MM.1S (cell line): ENCODE measurements around the gene ZBTB22.
"Not testable (repeated sequence)": the region's sequence is repeated elsewhere in the genome, so short reads cannot be mapped to it uniquely, and the experiment has no call there.

Source experiments
- DNase-seq: peaks from one replicate; pipeline ENCODE4 v3.0.0-alpha.2; 2015
- H2AFZ ChIP-seq: fragments of 300-600 bp; sonication (generic); 2 replicates; pipeline ENCODE4 v1.6.0; 2016; ENCODE audit warnings: antibody characterized with exemption, low read length
- H3F3A ChIP-seq: fragments of 300-600 bp; sonication (generic); 2 replicates; pipeline ENCODE4 v1.6.1; 2016; ENCODE audit warnings: mild to moderate bottlenecking, antibody characterized with exemption, low read length, moderate library complexity, mixed read lengths; ENCODE audit not compliant: insufficient read depth
- H3K27ac ChIP-seq: fragments of 300-600 bp; sonication (generic); 2 replicates; pipeline ENCODE4 v1.5.1; 2016; ENCODE audit warnings: mild to moderate bottlenecking, low read length
- H3K27me3 ChIP-seq: fragments of 300-600 bp; sonication (generic); replicated peaks from 2 replicates; pipeline ENCODE4 v1.6.0; 2016; ENCODE audit warnings: low read length; ENCODE audit not compliant: insufficient read depth
- H3K36me3 ChIP-seq: fragments of 300-600 bp; sonication (generic); replicated peaks from 2 replicates; pipeline ENCODE4 v1.6.1; 2016; ENCODE audit warnings: mild to moderate bottlenecking, low read length, mixed read lengths; ENCODE audit not compliant: insufficient read depth
- H3K4me1 ChIP-seq: fragments of 300-600 bp; sonication (generic); 2 replicates; pipeline ENCODE4 v1.6.1; 2016; ENCODE audit warnings: low read length, mixed read lengths
- H3K4me2 ChIP-seq: fragments of 300-600 bp; sonication (generic); 2 replicates; pipeline ENCODE4 v1.6.0; 2016; ENCODE audit warnings: low read depth, low read length
- H3K4me3 ChIP-seq: fragments of 300-600 bp; sonication (generic); 2 replicates; pipeline ENCODE4 v1.5.1; 2016; ENCODE audit warnings: low read length, mixed read lengths
- H3K79me2 ChIP-seq: fragments of 300-600 bp; sonication (generic); 2 replicates; pipeline ENCODE4 v1.6.1; 2016; ENCODE audit warnings: mixed run types, low read length, mixed read lengths
- H3K9ac ChIP-seq: fragments of 300-600 bp; sonication (generic); 2 replicates; pipeline ENCODE4 v1.6.1; 2016; ENCODE audit warnings: low read length, mixed read lengths
- H3K9me2 ChIP-seq: fragments of 300-600 bp; sonication (generic); replicated peaks from 2 replicates; pipeline ENCODE4 v1.6.1; 2016; ENCODE audit warnings: mild to moderate bottlenecking, low read length, mixed read lengths; ENCODE audit not compliant: insufficient read depth
- H3K9me3 ChIP-seq: fragments of 300-600 bp; sonication (generic); replicated peaks from 2 replicates; pipeline ENCODE4 v1.6.1; 2016; ENCODE audit warnings: mild to moderate bottlenecking, low read length, mixed read lengths; ENCODE audit not compliant: insufficient read depth
- H4K20me1 ChIP-seq: fragments of 300-600 bp; sonication (generic); 2 replicates; pipeline ENCODE4 v1.6.1; 2016; ENCODE audit warnings: mild to moderate bottlenecking, low read length, moderate library complexity, mixed read lengths; ENCODE audit not compliant: insufficient read depth
- EZH2 ChIP-seq: fragments of 300-600 bp; sonication (generic); optimal IDR thresholded peaks from 2 replicates; pipeline ENCODE3; 2017; ENCODE audit warnings: low read depth, mild to moderate bottlenecking, antibody characterized with exemption, low read length, mixed read lengths
- EZH2phosphoT487 ChIP-seq: fragments of 300-600 bp; sonication (generic); IDR thresholded peaks from 2 replicates; pipeline ENCODE4 v1.6.1; 2018; ENCODE audit warnings: antibody characterized with exemption, low read length
- TF ChIP-seq, protein P1 (sequence below): fragments of 300-600 bp; sonication (generic); IDR thresholded peaks from 2 replicates; pipeline ENCODE4 v1.5.1; 2016; ENCODE audit warnings: antibody characterized with exemption, low read length, mixed read lengths

The ZBTB22 gene

DNA sequence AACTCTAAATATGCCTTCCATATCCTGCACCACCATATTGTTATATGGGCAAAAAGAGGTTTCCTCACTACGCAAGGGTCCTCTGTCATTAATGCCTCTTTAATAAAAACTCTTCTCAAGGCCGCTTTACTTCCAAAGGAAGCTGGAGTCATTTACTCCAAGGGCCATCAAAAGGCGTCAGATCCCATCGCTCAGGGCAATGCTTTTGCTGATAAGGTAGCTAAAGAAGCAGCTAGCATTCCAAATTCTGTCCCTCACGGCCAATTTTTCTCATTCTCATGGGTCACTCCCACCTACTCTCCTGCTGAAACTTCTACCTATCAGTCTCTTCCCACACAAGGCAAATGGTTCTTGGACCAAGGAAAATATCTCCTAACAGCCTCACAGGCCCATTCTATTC lies 30.3 kb upstream of the ZBTB22 start:
- Histone ChIP-seq H3F3A (peaks cover 22% of the 10 kb centered on the region), H2AFZ (no peak overlapping the region), H3K9ac (no peak overlapping the region), H4K20me1 (no peaks in the 10 kb centered on the region), H3K4me3 (no peak overlapping the region), H3K36me3 (no peaks in the 10 kb centered on the region), H3K4me1 (peaks cover 19% of the 10 kb centered on the region), H3K27ac (no peak overlapping the region), H3K9me3 (no peaks in the 10 kb centered on the region), H3K27me3 (no peaks in the 10 kb centered on the region), H3K79me2 (no peaks in the 10 kb centered on the region), H3K9me2 (no peaks in the 10 kb centered on the region), H3K4me2 (no peak overlapping the region)
- no peak for TF ChIP-seq EZH2phosphoT487
- TF ChIP-seq, protein P1, sequence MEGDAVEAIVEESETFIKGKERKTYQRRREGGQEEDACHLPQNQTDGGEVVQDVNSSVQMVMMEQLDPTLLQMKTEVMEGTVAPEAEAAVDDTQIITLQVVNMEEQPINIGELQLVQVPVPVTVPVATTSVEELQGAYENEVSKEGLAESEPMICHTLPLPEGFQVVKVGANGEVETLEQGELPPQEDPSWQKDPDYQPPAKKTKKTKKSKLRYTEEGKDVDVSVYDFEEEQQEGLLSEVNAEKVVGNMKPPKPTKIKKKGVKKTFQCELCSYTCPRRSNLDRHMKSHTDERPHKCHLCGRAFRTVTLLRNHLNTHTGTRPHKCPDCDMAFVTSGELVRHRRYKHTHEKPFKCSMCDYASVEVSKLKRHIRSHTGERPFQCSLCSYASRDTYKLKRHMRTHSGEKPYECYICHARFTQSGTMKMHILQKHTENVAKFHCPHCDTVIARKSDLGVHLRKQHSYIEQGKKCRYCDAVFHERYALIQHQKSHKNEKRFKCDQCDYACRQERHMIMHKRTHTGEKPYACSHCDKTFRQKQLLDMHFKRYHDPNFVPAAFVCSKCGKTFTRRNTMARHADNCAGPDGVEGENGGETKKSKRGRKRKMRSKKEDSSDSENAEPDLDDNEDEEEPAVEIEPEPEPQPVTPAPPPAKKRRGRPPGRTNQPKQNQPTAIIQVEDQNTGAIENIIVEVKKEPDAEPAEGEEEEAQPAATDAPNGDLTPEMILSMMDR = no peak
- no peak for TF ChIP-seq EZH2
- no peak for DNase-seq

DNA sequence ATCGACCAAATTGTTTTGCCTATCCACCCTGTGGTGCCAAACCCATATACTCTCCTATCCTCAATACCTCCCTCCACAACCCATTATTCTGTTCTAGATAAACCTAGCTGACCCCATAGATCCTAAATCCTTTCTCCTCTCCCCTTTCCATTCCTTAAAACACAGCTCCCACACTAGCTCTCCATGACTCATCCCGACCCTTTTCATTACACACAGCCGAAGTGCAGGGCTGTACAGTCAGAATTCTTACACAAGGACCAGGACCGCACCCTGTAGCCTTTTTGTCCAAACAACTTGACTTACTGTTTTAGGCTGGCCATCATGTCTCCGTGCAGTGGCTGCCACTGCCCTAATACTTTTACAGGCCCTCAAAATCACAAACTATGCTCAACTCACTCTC lies 29.4 kb upstream of the ZBTB22 start:
- not testable (repeated sequence) for H3K27ac ChIP-seq, H3K27me3 ChIP-seq, H3K9me2 ChIP-seq, H3K9me3 ChIP-seq, H3K4me2 ChIP-seq, H3K79me2 ChIP-seq, H4K20me1 ChIP-seq, H3K4me3 ChIP-seq, H3K36me3 ChIP-seq, H3K9ac ChIP-seq, H2AFZ ChIP-seq, DNase-seq
- Histone ChIP-seq H3F3A (peaks cover 22% of the 10 kb centered on the region), H3K4me1 (peaks cover 22% of the 10 kb centered on the region)

DNA sequence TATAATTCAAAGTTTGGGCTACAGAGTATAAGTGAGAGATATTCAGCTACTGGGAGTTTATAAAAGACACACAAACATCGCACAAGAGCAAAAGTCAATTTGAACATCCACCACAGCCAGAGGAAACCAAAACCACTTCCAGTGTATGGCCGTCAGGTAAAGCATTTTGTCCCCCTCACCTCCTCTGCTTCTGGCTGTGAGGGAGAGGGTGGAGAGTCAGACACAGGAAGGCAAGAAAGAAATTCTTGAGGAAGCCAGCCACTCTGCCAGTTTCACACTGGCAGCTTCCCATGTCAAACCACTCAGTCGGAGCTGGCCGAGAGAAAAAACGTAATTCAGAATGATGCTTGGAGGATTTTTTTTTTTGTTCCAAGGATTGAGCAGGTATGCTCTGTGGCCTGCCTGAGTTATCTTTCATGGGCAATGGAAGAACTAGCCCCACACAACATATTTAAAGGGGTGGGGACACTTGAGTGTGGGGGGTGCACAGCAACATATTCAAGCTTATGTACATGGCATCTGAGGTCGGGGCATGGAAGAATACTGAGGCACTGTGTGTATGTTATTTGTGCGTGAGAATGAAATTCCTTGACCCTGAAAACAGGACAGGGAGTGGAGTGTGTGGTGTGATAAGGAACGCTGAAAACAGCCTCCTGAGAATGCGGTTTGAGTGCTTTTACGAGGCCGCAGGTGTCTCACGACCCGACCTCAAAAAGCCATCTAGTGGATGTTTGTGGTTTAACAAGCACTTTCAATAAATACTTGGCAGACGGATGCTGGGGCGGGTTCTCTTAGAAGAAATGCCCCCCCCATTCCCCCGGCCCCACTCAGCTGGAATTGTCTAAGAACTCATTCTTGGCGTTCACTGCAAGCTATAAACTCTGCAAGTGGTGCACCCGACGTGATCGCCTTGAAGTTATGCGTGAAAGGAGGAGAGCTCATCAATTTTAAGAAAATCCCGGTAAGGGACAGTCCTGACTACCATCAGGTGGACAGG lies 27.5 kb upstream of the ZBTB22 start:
- H2AFZ ChIP-seq = peak overlapping the region; percentile 74
- H3K4me1 ChIP-seq = peaks cover 22% of the 10 kb centered on the region
- H3K4me3 ChIP-seq = peak overlapping the region; percentile 43
- peak overlapping the region; percentile 45 for H3K9ac ChIP-seq
- H3K4me2 ChIP-seq = peak overlapping the region; percentile 96
- H3F3A ChIP-seq = peaks cover 22% of the 10 kb centered on the region
- no peaks in the 10 kb centered on the region for H4K20me1 ChIP-seq
- peak; percentile 89 for DNase-seq
- H3K36me3 ChIP-seq = no peaks in the 10 kb centered on the region
- H3K9me3 ChIP-seq = no peaks in the 10 kb centered on the region
- no peaks in the 10 kb centered on the region for H3K79me2 ChIP-seq
- H3K9me2 ChIP-seq = no peaks in the 10 kb centered on the region
- peak overlapping the region; percentile 93 for H3K27ac ChIP-seq
- H3K27me3 ChIP-seq = no peaks in the 10 kb centered on the region
- no peak for TF ChIP-seq EZH2
- TF ChIP-seq EZH2phosphoT487 = no peak
- TF ChIP-seq, protein P1 = peak; percentile 48
